Measurements from ENCODE around the gene LGALS1.

GRCh38 chr22:37697538-37697835, 22.1 kb downstream of the LGALS1 start:
- no peak for TF ChIP-seq TAF1 (IDR thresholded peaks at IDR 0.05; ENCODE audit: low read depth, low read length)
- no peak for TF ChIP-seq POLR2A (IDR thresholded peaks at IDR 0.05; ENCODE audit: low read depth, low read length)
- no peak for TF ChIP-seq POLR2AphosphoS5 (IDR thresholded peaks at IDR 0.05; ENCODE audit: low read depth, low read length)
- TF ChIP-seq PAX5 (IDR thresholded peaks at IDR 0.05; ENCODE audit: insufficient read depth, low read length, severe bottlenecking): no peak
- TF ChIP-seq SPI1 (IDR thresholded peaks at IDR 0.05; ENCODE audit: low read depth, low read length): no peak
- no peak for TF ChIP-seq POU2F2 (IDR thresholded peaks at IDR 0.05; ENCODE audit: low read depth, low read length)
